HepG2 (cell line): ENCODE measurements around the gene TK2. TPM values are rescaled to one million over a fixed set of nuclear protein-coding genes. Genes with fewer than 3 reads are reported as not detected.

Experiments
- CSRNP1 ChIP-seq: sonication (generic); formaldehyde crosslinking; IDR thresholded peaks from 2 replicates; pipeline ENCODE4 v1.8.1; 2023; ENCODE audit warnings: mild to moderate bottlenecking, missing genetic modification reagents
- FOXO1 ChIP-seq: sonication (generic); formaldehyde crosslinking; IDR thresholded peaks from 2 replicates; pipeline ENCODE4 v1.4.0; 2020; ENCODE audit warnings: missing genetic modification reagents
- NCOR1 ChIP-seq: fragments of 200-600 bp; sonication (generic); IDR thresholded peaks from 2 replicates; pipeline ENCODE4 v1.7.0; 2017; ENCODE audit warnings: antibody characterized with exemption, low read length, borderline replicate concordance
- NR3C1 ChIP-seq: sonication (generic); formaldehyde crosslinking; IDR thresholded peaks from 2 replicates; pipeline ENCODE4 v1.4.0; 2020; ENCODE audit warnings: missing genetic modification reagents
- POGK ChIP-seq: sonication (generic); formaldehyde crosslinking; conservative IDR thresholded peaks from 2 replicates; pipeline ENCODE4 v1.8.0; 2022; ENCODE audit warnings: mild to moderate bottlenecking, moderate library complexity, missing genetic modification reagents
- POLR2AphosphoS2 ChIP-seq: IDR thresholded peaks from 2 replicates; pipeline ENCODE4 v1.6.1; 2011; ENCODE audit warnings: low read depth, low read length, improper control_type of control experiment
- RAD21 ChIP-seq: fragments of 450-650 bp; formaldehyde crosslinking; IDR thresholded peaks from 2 replicates; pipeline ENCODE4 v1.5.0; 2020; ENCODE audit warnings: mild to moderate bottlenecking
- RAD51 ChIP-seq: fragments of 450-650 bp; IDR thresholded peaks from 2 replicates; pipeline ENCODE4 v1.6.1; 2016; ENCODE audit warnings: borderline replicate concordance
- STAT5B ChIP-seq: sonication (generic); formaldehyde crosslinking; IDR thresholded peaks from 2 replicates; pipeline ENCODE4 v1.4.0; 2020; ENCODE audit warnings: missing genetic modification reagents
- TCF12 ChIP-seq, 2 experiments: fragments of 450-650 bp in 1 of 2; sonication (generic) in 1 of 2; formaldehyde crosslinking in 1 of 2; IDR thresholded peaks; 2 replicates each; pipeline versions ENCODE4 v1.6.1 to v1.8.0; 2017 to 2022; ENCODE audit warnings: antibody characterized with exemption in 1 of 2, mild to moderate bottlenecking in 1 of 2, missing genetic modification reagents in 1 of 2, moderate library complexity in 1 of 2
- YEATS2 ChIP-seq: sonication (generic); formaldehyde crosslinking; IDR thresholded peaks from 2 replicates; pipeline ENCODE4 v1.4.0; 2020; ENCODE audit warnings: missing genetic modification reagents, borderline replicate concordance
- ZBTB2 ChIP-seq: sonication (generic); formaldehyde crosslinking; IDR thresholded peaks from 2 replicates; pipeline ENCODE4 v1.8.0; 2022; ENCODE audit warnings: low read depth, missing genetic modification reagents
- ZFYVE20 ChIP-seq: sonication (generic); formaldehyde crosslinking; IDR thresholded peaks from 2 replicates; pipeline ENCODE4 v1.8.0; 2023; ENCODE audit warnings: low read depth, mild to moderate bottlenecking, moderate library complexity, missing genetic modification reagents, borderline replicate concordance
- ZNF768 ChIP-seq: sonication (generic); formaldehyde crosslinking; IDR thresholded peaks from 2 replicates; pipeline ENCODE4 v1.4.0; 2020; ENCODE audit warnings: missing genetic modification reagents
- ZNF841 ChIP-seq: sonication (generic); formaldehyde crosslinking; IDR thresholded peaks from 2 replicates; pipeline ENCODE4 v1.8.1; 2023; ENCODE audit warnings: missing genetic modification reagents, borderline replicate concordance
- ZNF879 ChIP-seq: sonication (generic); formaldehyde crosslinking; IDR thresholded peaks from 2 replicates; pipeline ENCODE4 v1.8.1; 2023; ENCODE audit warnings: missing genetic modification reagents
- polyA plus RNA-seq, 8 experiments: library from polyadenylated mRNA; depleted of rRNA in 3 of 8; stranded (reverse) in 7 of 8; unstranded in 1 of 8; fragments of >200 nt; fragmentation: Illumina TruSeq in 4 of 8; extraction: Trizol in 4 of 8; gene quantifications; 2 replicates each; pipeline versions ENCODE4 v1.2.1 to v1.2.3, GENCODE V29; 2011 to 2016; ENCODE audit warnings: low read depth in 4 of 8, missing spikeins in 1 of 8, mixed read lengths in 1 of 8; ENCODE audit not compliant: insufficient read depth in 1 of 8
- total RNA-seq, 5 experiments: library from RNA; depleted of rRNA; stranded (reverse); fragments of >200 nt; fragmentation: Illumina TruSeq; extraction: Trizol; gene quantifications; 2 replicates each; pipeline ENCODE4 v1.2.3, GENCODE V29; 2016; ENCODE audit warnings: low read depth in 1 of 5
- TF ChIP-seq, protein P1 (sequence below): sonication (generic); formaldehyde crosslinking; IDR thresholded peaks from 2 replicates; pipeline ENCODE4 v1.4.0; 2020; ENCODE audit warnings: missing genetic modification reagents, borderline replicate concordance
- TF ChIP-seq, protein P2 (sequence below): sonication (generic); formaldehyde crosslinking; IDR thresholded peaks from 2 replicates; pipeline ENCODE4 v1.5.0; 2020; ENCODE audit warnings: mild to moderate bottlenecking, missing genetic modification reagents, borderline replicate concordance

Gene TK2
- total and polyA plus RNA-seq, 2 of the 13 experiments (the other 11 are each of a cell fraction or from before 2014, with no cell fraction given) = 18.7 to 21.0 TPM

- TF ChIP-seq POLR2AphosphoS2 (0 out of 2 replicates have a peak, but pooled peaks have one; percentile 77), ZNF768 (CRISPR knock-in tag) (peak; percentile 13; the same call in 1 of the 2 replicates), ZBTB2 (CRISPR knock-in tag) (no peak), YEATS2 (CRISPR knock-in tag) (peak; percentile 93), NCOR1 (peak; percentile 34; the same call in 1 of the 2 replicates), ZNF879 (CRISPR knock-in tag) (0 out of 2 replicates have a peak, but pooled peaks have one; percentile 59), TCF12 (IDR thresholded peaks at IDR 0.05) (no peak), TCF12 (CRISPR knock-in tag; IDR thresholded peaks at IDR 0.05) (peak; percentile 83; the same call in 1 of the 2 replicates), RAD51 (no peak; the same call in 1 of the 2 replicates), STAT5B (CRISPR knock-in tag) (no peak), FOXO1 (CRISPR knock-in tag) (peak; percentile 91), RAD21 (no peak; the same call in none of the 2 replicates), CSRNP1 (CRISPR knock-in tag) (peak; percentile 77; the same call in 1 of the 2 replicates), NR3C1 (CRISPR knock-in tag) (no peak), ZFYVE20 (CRISPR knock-in tag) (no peak), ZNF841 (CRISPR knock-in tag) (no peak), POGK (CRISPR knock-in tag) (peak; percentile 91)
- TF ChIP-seq, protein P1, sequence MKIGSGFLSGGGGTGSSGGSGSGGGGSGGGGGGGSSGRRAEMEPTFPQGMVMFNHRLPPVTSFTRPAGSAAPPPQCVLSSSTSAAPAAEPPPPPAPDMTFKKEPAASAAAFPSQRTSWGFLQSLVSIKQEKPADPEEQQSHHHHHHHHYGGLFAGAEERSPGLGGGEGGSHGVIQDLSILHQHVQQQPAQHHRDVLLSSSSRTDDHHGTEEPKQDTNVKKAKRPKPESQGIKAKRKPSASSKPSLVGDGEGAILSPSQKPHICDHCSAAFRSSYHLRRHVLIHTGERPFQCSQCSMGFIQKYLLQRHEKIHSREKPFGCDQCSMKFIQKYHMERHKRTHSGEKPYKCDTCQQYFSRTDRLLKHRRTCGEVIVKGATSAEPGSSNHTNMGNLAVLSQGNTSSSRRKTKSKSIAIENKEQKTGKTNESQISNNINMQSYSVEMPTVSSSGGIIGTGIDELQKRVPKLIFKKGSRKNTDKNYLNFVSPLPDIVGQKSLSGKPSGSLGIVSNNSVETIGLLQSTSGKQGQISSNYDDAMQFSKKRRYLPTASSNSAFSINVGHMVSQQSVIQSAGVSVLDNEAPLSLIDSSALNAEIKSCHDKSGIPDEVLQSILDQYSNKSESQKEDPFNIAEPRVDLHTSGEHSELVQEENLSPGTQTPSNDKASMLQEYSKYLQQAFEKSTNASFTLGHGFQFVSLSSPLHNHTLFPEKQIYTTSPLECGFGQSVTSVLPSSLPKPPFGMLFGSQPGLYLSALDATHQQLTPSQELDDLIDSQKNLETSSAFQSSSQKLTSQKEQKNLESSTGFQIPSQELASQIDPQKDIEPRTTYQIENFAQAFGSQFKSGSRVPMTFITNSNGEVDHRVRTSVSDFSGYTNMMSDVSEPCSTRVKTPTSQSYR = peak; percentile 84
- TF ChIP-seq, protein P2, sequence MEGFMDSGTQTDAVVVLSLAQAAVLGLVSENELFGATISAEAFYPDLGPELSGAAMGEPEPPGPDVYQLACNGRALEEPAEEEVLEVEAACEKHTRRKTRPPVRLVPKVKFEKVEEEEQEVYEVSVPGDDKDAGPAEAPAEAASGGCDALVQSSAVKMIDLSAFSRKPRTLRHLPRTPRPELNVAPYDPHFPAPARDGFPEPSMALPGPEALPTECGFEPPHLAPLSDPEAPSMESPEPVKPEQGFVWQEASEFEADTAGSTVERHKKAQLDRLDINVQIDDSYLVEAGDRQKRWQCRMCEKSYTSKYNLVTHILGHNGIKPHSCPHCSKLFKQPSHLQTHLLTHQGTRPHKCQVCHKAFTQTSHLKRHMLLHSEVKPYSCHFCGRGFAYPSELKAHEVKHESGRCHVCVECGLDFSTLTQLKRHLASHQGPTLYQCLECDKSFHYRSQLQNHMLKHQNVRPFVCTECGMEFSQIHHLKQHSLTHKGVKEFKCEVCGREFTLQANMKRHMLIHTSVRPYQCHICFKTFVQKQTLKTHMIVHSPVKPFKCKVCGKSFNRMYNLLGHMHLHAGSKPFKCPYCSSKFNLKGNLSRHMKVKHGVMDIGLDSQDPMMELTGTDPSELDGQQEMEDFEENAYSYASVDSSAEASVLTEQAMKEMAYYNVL (CRISPR knock-in tag) = peak; percentile 96
Observed at GRCh38 chr16:66516808-66517585, 32.9 kb downstream of the TK2 start (continued).
